ENCODE measurements around the gene DMD. TPM values are rescaled to one million over a fixed set of nuclear protein-coding genes. Genes with fewer than 3 reads are reported as not detected.

DMD gene
- total and polyA plus RNA-seq, 4 donors = 19.9 to 260 (median 111) TPM

DNA sequence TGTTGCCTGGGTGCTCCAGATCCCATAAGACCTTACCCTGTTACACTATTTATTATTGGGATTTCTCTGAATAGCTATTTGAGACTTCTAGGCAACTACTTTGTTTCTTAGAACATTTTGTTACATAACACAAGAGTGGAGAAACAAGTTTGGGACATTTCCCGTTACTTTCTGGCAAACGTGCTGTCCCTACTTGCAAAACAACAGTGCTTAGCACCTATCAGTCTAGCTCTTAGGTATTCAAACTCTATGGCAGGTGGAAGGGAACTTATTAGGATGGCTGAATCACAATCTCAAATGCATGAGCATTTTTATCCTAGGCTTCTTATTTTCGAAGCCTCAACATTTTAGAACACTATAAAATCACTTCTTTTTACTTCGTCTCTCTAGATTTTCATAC, 613.6 kb downstream of the DMD start:
- WGBS, 2 donors = 62 to 69% methylated on average over 4 of the region's 4 CpGs
- Histone ChIP-seq H3K4me3 (ENCODE audit: low read length in 2 of 2) (no peak overlapping the region), H3K4me1 (ENCODE audit: control insufficient read depth in 1 of 2, insufficient read depth in 2 of 2, low read length in 2 of 2) (no peaks in the 10 kb centered on the region), H3K27ac (ENCODE audit: low read depth in 1 of 2, low read length in 2 of 2) (no peak overlapping the region), H3K9me3 (ENCODE audit: control insufficient read depth, low read length) (no peaks in the 10 kb centered on the region), H3K27me3 (ENCODE audit: control insufficient read depth in 1 of 2, insufficient read depth in 2 of 2, low read length in 1 of 2) (no peaks in the 10 kb centered on the region), H3K36me3 (ENCODE audit: control insufficient read depth in 1 of 2, insufficient read depth in 2 of 2, low read length in 1 of 2) (peaks cover 0 to 2% of the 10 kb centered on the region in 2 donors)
- intact Hi-C loops (cut with DNase I) = no loop called here
- peak; percentile 22 for ATAC-seq (ENCODE audit: low FRiP score)
- no peak for DNase-seq

DNA sequence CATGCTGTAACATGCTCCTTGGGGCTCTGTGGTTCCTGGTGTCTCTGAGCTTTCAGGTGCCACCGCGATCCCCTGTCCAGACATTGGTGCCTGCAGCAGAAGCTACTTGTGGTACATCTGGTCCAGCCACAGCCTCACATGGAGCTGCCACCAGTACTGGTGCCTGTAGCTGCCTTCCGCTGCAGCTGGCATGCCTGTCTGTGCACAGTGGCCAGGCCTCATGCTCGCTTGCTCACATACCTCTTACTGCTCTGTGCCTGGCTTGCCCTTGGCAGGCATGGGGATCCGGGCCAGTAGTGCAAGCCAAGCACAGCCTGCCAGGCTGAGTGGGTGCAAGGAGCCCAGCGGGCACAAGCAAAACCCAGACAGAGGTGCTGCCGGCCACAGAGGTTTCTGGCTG, 618.6 kb downstream of the DMD start:
- no peak overlapping the region for H3K27ac ChIP-seq (ENCODE audit: low read depth in 1 of 2, low read length in 2 of 2)
- no peak overlapping the region for H3K4me3 ChIP-seq (ENCODE audit: low read length in 2 of 2)
- H3K27me3 ChIP-seq (ENCODE audit: control insufficient read depth in 1 of 2, insufficient read depth in 2 of 2, low read length in 1 of 2) = no peaks in the 10 kb centered on the region
- WGBS, 2 donors = 83 to 87% methylated on average over 7 of the region's 7 CpGs
- DNase-seq (no peak), ATAC-seq (ENCODE audit: low FRiP score) (no peak)
- intact Hi-C loops (cut with DNase I) = no loop called here
- H3K4me1 ChIP-seq (ENCODE audit: control insufficient read depth in 1 of 2, insufficient read depth in 2 of 2, low read length in 2 of 2) = no peaks in the 10 kb centered on the region
- H3K36me3 ChIP-seq (ENCODE audit: control insufficient read depth in 1 of 2, insufficient read depth in 2 of 2, low read length in 1 of 2) = peaks cover 0 to 2% of the 10 kb centered on the region in 2 donors
- H3K9me3 ChIP-seq (ENCODE audit: control insufficient read depth, low read length) = no peaks in the 10 kb centered on the region

- intact Hi-C loops (cut with DNase I) = no loop called here
- no peaks in the 10 kb centered on the region for H3K4me1 ChIP-seq (ENCODE audit: control insufficient read depth in 1 of 2, insufficient read depth in 2 of 2, low read length in 2 of 2)
- H3K27me3 ChIP-seq (ENCODE audit: control insufficient read depth in 1 of 2, insufficient read depth in 2 of 2, low read length in 1 of 2) = no peaks in the 10 kb centered on the region
- WGBS, 2 donors = 84 to 97% methylated on average over 10 of the region's 10 CpGs
- H3K4me3 ChIP-seq (ENCODE audit: low read length in 2 of 2) = no peak overlapping the region
- peaks cover 0 to 2% of the 10 kb centered on the region in 2 donors for H3K36me3 ChIP-seq (ENCODE audit: control insufficient read depth in 1 of 2, insufficient read depth in 2 of 2, low read length in 1 of 2)
- H3K9me3 ChIP-seq (ENCODE audit: control insufficient read depth, low read length) = no peaks in the 10 kb centered on the region
- DNase-seq (peak in 1 of 2 donors; percentile 42), ATAC-seq (ENCODE audit: low FRiP score) (no peak)
- no peak overlapping the region for H3K27ac ChIP-seq (ENCODE audit: low read depth in 1 of 2, low read length in 2 of 2)
Observed at GRCh38 chrX:32591589-32591988, 619.8 kb downstream of the DMD start.

GRCh38 chrX:32582729-32583128, 628.6 kb downstream of the DMD start:
- Histone ChIP-seq H3K27ac (ENCODE audit: low read depth in 1 of 2, low read length in 2 of 2) (no peak overlapping the region), H3K27me3 (ENCODE audit: control insufficient read depth in 1 of 2, insufficient read depth in 2 of 2, low read length in 1 of 2) (no peaks in the 10 kb centered on the region), H3K4me1 (ENCODE audit: control insufficient read depth in 1 of 2, insufficient read depth in 2 of 2, low read length in 2 of 2) (no peaks in the 10 kb centered on the region), H3K9me3 (ENCODE audit: control insufficient read depth, low read length) (no peaks in the 10 kb centered on the region), H3K4me3 (ENCODE audit: low read length in 2 of 2) (no peak overlapping the region), H3K36me3 (ENCODE audit: control insufficient read depth in 1 of 2, insufficient read depth in 2 of 2, low read length in 1 of 2) (no peaks in the 10 kb centered on the region)
- intact Hi-C loops (cut with DNase I) = no loop called here
- ATAC-seq (ENCODE audit: low FRiP score) (no peak), DNase-seq (no peak)
- 50 to 75% methylated on average over 3 of the region's 3 CpGs for WGBS, 2 donors

GRCh38 chrX:32576885-32577284, 634.5 kb downstream of the DMD start:
- Histone ChIP-seq H3K36me3 (ENCODE audit: control insufficient read depth in 1 of 2, insufficient read depth in 2 of 2, low read length in 1 of 2) (no peaks in the 10 kb centered on the region), H3K4me3 (ENCODE audit: low read length in 2 of 2) (no peak overlapping the region), H3K4me1 (ENCODE audit: control insufficient read depth in 1 of 2, insufficient read depth in 2 of 2, low read length in 2 of 2) (no peaks in the 10 kb centered on the region), H3K27ac (ENCODE audit: low read depth in 1 of 2, low read length in 2 of 2) (no peak overlapping the region), H3K9me3 (ENCODE audit: control insufficient read depth, low read length) (no peaks in the 10 kb centered on the region), H3K27me3 (ENCODE audit: control insufficient read depth in 1 of 2, insufficient read depth in 2 of 2, low read length in 1 of 2) (no peaks in the 10 kb centered on the region)
- no peak for DNase-seq
- WGBS, 2 donors = 76 to 96% methylated on average over 2 of the region's 2 CpGs
- ATAC-seq (ENCODE audit: low FRiP score) = no peak
- intact Hi-C loops (cut with DNase I) = no loop called here

- H3K36me3 ChIP-seq (ENCODE audit: control insufficient read depth in 1 of 2, insufficient read depth in 2 of 2, low read length in 1 of 2) = no peaks in the 10 kb centered on the region
- intact Hi-C loops (cut with DNase I) = no loop called here
- no peak overlapping the region for H3K27ac ChIP-seq (ENCODE audit: low read depth in 1 of 2, low read length in 2 of 2)
- H3K27me3 ChIP-seq (ENCODE audit: control insufficient read depth in 1 of 2, insufficient read depth in 2 of 2, low read length in 1 of 2) = no peaks in the 10 kb centered on the region
- no peaks in the 10 kb centered on the region for H3K9me3 ChIP-seq (ENCODE audit: control insufficient read depth, low read length)
- WGBS, 2 donors = 69 to 94% methylated on average over 2 of the region's 2 CpGs
- H3K4me1 ChIP-seq (ENCODE audit: control insufficient read depth in 1 of 2, insufficient read depth in 2 of 2, low read length in 2 of 2) = no peaks in the 10 kb centered on the region
- no peak overlapping the region for H3K4me3 ChIP-seq (ENCODE audit: low read length in 2 of 2)
- ATAC-seq (ENCODE audit: low FRiP score) (no peak), DNase-seq (no peak)
Observed at GRCh38 chrX:32572644-32573043, 638.7 kb downstream of the DMD start.

GRCh38 chrX:32571579-32571978, 639.8 kb downstream of the DMD start:
- ATAC-seq (ENCODE audit: low FRiP score) = no peak
- no peak overlapping the region for H3K27ac ChIP-seq (ENCODE audit: low read depth in 1 of 2, low read length in 2 of 2)
- no peaks in the 10 kb centered on the region for H3K36me3 ChIP-seq (ENCODE audit: control insufficient read depth in 1 of 2, insufficient read depth in 2 of 2, low read length in 1 of 2)
- no peaks in the 10 kb centered on the region for H3K27me3 ChIP-seq (ENCODE audit: control insufficient read depth in 1 of 2, insufficient read depth in 2 of 2, low read length in 1 of 2)
- no peaks in the 10 kb centered on the region for H3K9me3 ChIP-seq (ENCODE audit: control insufficient read depth, low read length)
- no peak for DNase-seq
- H3K4me1 ChIP-seq (ENCODE audit: control insufficient read depth in 1 of 2, insufficient read depth in 2 of 2, low read length in 2 of 2) = no peaks in the 10 kb centered on the region
- no peak overlapping the region for H3K4me3 ChIP-seq (ENCODE audit: low read length in 2 of 2)
- WGBS, 2 donors = 35 to 39% methylated on average over 2 of the region's 2 CpGs
- intact Hi-C loops (cut with DNase I) = no loop called here

DNA sequence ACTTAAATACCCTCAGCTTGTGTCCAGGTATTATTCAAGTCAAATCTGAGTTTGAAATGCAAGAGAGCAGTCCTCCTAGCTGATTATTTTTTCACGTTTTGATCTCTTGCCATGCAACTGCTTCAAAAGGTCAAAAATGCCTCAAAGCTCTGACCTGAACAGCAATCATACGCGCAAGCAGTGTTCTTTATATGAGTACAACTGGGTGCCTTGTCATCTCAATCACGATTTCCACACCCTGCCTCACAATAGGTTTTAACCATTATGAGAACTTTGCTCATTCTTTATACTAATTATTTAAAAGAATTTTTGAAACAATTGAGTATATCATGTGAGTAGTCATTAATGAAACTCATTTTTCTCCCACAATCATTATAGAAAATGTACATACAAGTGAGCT, 649.1 kb downstream of the DMD start:
- DNase-seq (no peak), ATAC-seq (ENCODE audit: low FRiP score) (no peak)
- Histone ChIP-seq H3K27me3 (ENCODE audit: control insufficient read depth in 1 of 2, insufficient read depth in 2 of 2, low read length in 1 of 2) (no peaks in the 10 kb centered on the region), H3K4me3 (ENCODE audit: low read length in 2 of 2) (no peak overlapping the region), H3K9me3 (ENCODE audit: control insufficient read depth, low read length) (no peaks in the 10 kb centered on the region), H3K27ac (ENCODE audit: low read depth in 1 of 2, low read length in 2 of 2) (no peak overlapping the region), H3K36me3 (ENCODE audit: control insufficient read depth in 1 of 2, insufficient read depth in 2 of 2, low read length in 1 of 2) (no peaks in the 10 kb centered on the region), H3K4me1 (ENCODE audit: control insufficient read depth in 1 of 2, insufficient read depth in 2 of 2, low read length in 2 of 2) (no peaks in the 10 kb centered on the region)
- intact Hi-C loops (cut with DNase I) = no loop called here
- 78 to 88% methylated on average over 4 of the region's 4 CpGs for WGBS, 2 donors

- no peak for ATAC-seq (ENCODE audit: low FRiP score)
- no peaks in the 10 kb centered on the region for H3K27me3 ChIP-seq (ENCODE audit: control insufficient read depth in 1 of 2, insufficient read depth in 2 of 2, low read length in 1 of 2)
- H3K4me1 ChIP-seq (ENCODE audit: control insufficient read depth in 1 of 2, insufficient read depth in 2 of 2, low read length in 2 of 2) = no peaks in the 10 kb centered on the region
- WGBS, 2 donors = 29 to 56% methylated on average over 1 of the region's 1 CpG
- no peak for DNase-seq
- intact Hi-C loops (cut with DNase I) = no loop called here
- no peak overlapping the region for H3K27ac ChIP-seq (ENCODE audit: low read depth in 1 of 2, low read length in 2 of 2)
- no peaks in the 10 kb centered on the region for H3K36me3 ChIP-seq (ENCODE audit: control insufficient read depth in 1 of 2, insufficient read depth in 2 of 2, low read length in 1 of 2)
- H3K9me3 ChIP-seq (ENCODE audit: control insufficient read depth, low read length) = no peaks in the 10 kb centered on the region
- no peak overlapping the region for H3K4me3 ChIP-seq (ENCODE audit: low read length in 2 of 2)
Observed at GRCh38 chrX:32545101-32545500, 666.2 kb downstream of the DMD start.

All from aorta (tissue), 5 donors.